ENCODE results near the gene SLC26A9. TPM values are rescaled to one million over a fixed set of nuclear protein-coding genes. Genes with fewer than 3 reads are reported as not detected.

SLC26A9 gene
- total and polyA plus RNA-seq, 8 donors = 4.1 to 42.5 (median 6.8) TPM

- no peak for DNase-seq
- no peaks in the 10 kb centered on the region for H3K4me1 ChIP-seq
- no peak overlapping the region for H3K27ac ChIP-seq
- ATAC-seq = no peak
- intact Hi-C loops (cut with DNase I) = no loop called here
- no peaks in the 10 kb centered on the region for H3K36me3 ChIP-seq
- TF ChIP-seq, protein P1, sequence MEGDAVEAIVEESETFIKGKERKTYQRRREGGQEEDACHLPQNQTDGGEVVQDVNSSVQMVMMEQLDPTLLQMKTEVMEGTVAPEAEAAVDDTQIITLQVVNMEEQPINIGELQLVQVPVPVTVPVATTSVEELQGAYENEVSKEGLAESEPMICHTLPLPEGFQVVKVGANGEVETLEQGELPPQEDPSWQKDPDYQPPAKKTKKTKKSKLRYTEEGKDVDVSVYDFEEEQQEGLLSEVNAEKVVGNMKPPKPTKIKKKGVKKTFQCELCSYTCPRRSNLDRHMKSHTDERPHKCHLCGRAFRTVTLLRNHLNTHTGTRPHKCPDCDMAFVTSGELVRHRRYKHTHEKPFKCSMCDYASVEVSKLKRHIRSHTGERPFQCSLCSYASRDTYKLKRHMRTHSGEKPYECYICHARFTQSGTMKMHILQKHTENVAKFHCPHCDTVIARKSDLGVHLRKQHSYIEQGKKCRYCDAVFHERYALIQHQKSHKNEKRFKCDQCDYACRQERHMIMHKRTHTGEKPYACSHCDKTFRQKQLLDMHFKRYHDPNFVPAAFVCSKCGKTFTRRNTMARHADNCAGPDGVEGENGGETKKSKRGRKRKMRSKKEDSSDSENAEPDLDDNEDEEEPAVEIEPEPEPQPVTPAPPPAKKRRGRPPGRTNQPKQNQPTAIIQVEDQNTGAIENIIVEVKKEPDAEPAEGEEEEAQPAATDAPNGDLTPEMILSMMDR (IDR thresholded peaks at IDR 0.05) = no peak
- no peak overlapping the region for H3K4me3 ChIP-seq
- H3K9me3 ChIP-seq = peaks cover 0 to 6% of the 10 kb centered on the region in 2 donors
- H3K27me3 ChIP-seq = no peaks in the 10 kb centered on the region
Observed at GRCh38 chr1:205870236-205870635, 73.0 kb downstream of the SLC26A9 start.

Other genes with a start within 250 kb of the SLC26A9 start
- gene NUCKS1, start 193.3 kb downstream of the SLC26A9 start, total RNA-seq = 100 to 1,000 TPM; 115 to 147 TPM
- 100 to 1,000 TPM; 366 to 481 (median 378) TPM for gene NUCKS1, start 193.3 kb downstream of the SLC26A9 start, polyA plus RNA-seq (ENCODE audit: insufficient read length in 6 of 6)
- gene RAB29, start 168.0 kb downstream of the SLC26A9 start, total RNA-seq = 10 to 100 TPM; 18.8 to 29.9 TPM
- 10 to 100 TPM in 1 of 6 donors, 1 to 10 TPM in 5; 6.1 to 10.0 (median 7.9) TPM for gene RAB29, start 168.0 kb downstream of the SLC26A9 start, polyA plus RNA-seq (ENCODE audit: insufficient read length in 6 of 6)
- 10 to 100 TPM; 29.4 to 36.1 TPM for gene SLC41A1, start 130.3 kb downstream of the SLC26A9 start, total RNA-seq
- gene SLC41A1, start 130.3 kb downstream of the SLC26A9 start, polyA plus RNA-seq (ENCODE audit: insufficient read length in 6 of 6) = 10 to 100 TPM; 36.6 to 46.8 (median 43.6) TPM
- under 1 TPM; 0.13 to 0.32 TPM for gene PM20D1, start 93.3 kb downstream of the SLC26A9 start, total RNA-seq
- under 1 TPM; 0.29 to 0.79 (median 0.56) TPM for gene PM20D1, start 93.3 kb downstream of the SLC26A9 start, polyA plus RNA-seq (ENCODE audit: insufficient read length in 6 of 6)
- gene RAB7B, start 59.9 kb upstream of the SLC26A9 start, total RNA-seq = 10 to 100 TPM; 13.4 to 14.2 TPM
- 1 to 10 TPM; 3.2 to 4.8 (median 3.7) TPM for gene RAB7B, start 59.9 kb upstream of the SLC26A9 start, polyA plus RNA-seq (ENCODE audit: insufficient read length in 6 of 6)
- 100 to 1,000 TPM; 191 to 624 TPM for gene CTSE, start 80.4 kb upstream of the SLC26A9 start, total RNA-seq
- under 1 TPM; 0.35 to 0.93 (median 0.53) TPM for gene CTSE, start 80.4 kb upstream of the SLC26A9 start, polyA plus RNA-seq (ENCODE audit: insufficient read length in 6 of 6)
- 1 to 10 TPM; 1.1 to 2.4 TPM for gene RHEX, start 109.7 kb upstream of the SLC26A9 start, total RNA-seq
- gene RHEX, start 109.7 kb upstream of the SLC26A9 start, polyA plus RNA-seq (ENCODE audit: insufficient read length in 6 of 6) = under 1 TPM in 5 of 6 donors, not detected in 1; 0.18 to 0.44 (median 0.30) TPM
- not detected for gene AVPR1B, start 173.9 kb upstream of the SLC26A9 start, total RNA-seq
- under 1 TPM in 3 of 6 donors, not detected in 3; 0.08 to 0.11 (median 0.10) TPM for gene AVPR1B, start 173.9 kb upstream of the SLC26A9 start, polyA plus RNA-seq (ENCODE audit: insufficient read length in 6 of 6)

Data from left lung (tissue), 10 donors.